ENCODE measurements around the gene GYS1.

GRCh38 chr19:48964205-48965039, 28.7 kb downstream of the GYS1 start:
- TF ChIP-seq CTCF (IDR thresholded peaks at IDR 0.05), result no peak
- no peak for TF ChIP-seq EZH2 (IDR thresholded peaks at IDR 0.05)

Data from neural progenitor cell (in vitro differentiated cells).